RWPE2 (cell line): ENCODE results near the gene MOG.
A peak's percentile ranks its signal among the peaks of the same experiment; 100 is the strongest.

Experiments used
- ATAC-seq: fragments of 200-7000 bp; cut with Tn5 transposase; 3 replicates; pipeline ENCODE4 v1.9.1; 2021; ENCODE audit warnings: low read depth
- DNase-seq: peaks from one replicate; pipeline ENCODE4 v3.0.0-alpha.2; 2020; ENCODE audit warnings: low spot score
- H3K27ac ChIP-seq: fragments of 450-650 bp; 2 replicates; pipeline ENCODE4 v1.5.1; 2017; ENCODE audit warnings: mild to moderate bottlenecking; ENCODE audit not compliant: poor library complexity, severe bottlenecking
- H3K27me3 ChIP-seq: fragments of 250-450 bp; sonication (Bioruptor Pico); 2 replicates; pipeline ENCODE4 v1.5.1; 2021; ENCODE audit warnings: mild to moderate bottlenecking, moderate library complexity; ENCODE audit not compliant: insufficient read depth, poor library complexity, severe bottlenecking
- H3K36me3 ChIP-seq: fragments of 250-450 bp; sonication (Bioruptor Pico); 2 replicates; pipeline ENCODE4 v1.5.1; 2020; ENCODE audit warnings: low read depth, mild to moderate bottlenecking, moderate library complexity
- H3K4me1 ChIP-seq: fragments of 250-450 bp; sonication (Bioruptor Pico); 2 replicates; pipeline ENCODE4 v1.5.1; 2021; ENCODE audit warnings: mild to moderate bottlenecking, moderate library complexity; ENCODE audit not compliant: insufficient read depth, poor library complexity, severe bottlenecking
- H3K4me3 ChIP-seq: fragments of 250-450 bp; sonication (Bioruptor Pico); 2 replicates; pipeline ENCODE4 v1.5.1; 2021; ENCODE audit warnings: mild to moderate bottlenecking, moderate library complexity; ENCODE audit not compliant: severe bottlenecking
- H3K9me3 ChIP-seq: fragments of 250-450 bp; sonication (Bioruptor Pico); 2 replicates; pipeline ENCODE4 v1.5.1; 2021; ENCODE audit warnings: mild to moderate bottlenecking, moderate library complexity; ENCODE audit not compliant: severe bottlenecking
- TF ChIP-seq, protein P1 (sequence below): fragments of 450-650 bp; IDR thresholded peaks from one replicate; pipeline ENCODE4 v1.5.1; 2017; ENCODE audit warnings: mild to moderate bottlenecking, moderate library complexity; ENCODE audit not compliant: poor library complexity, severe bottlenecking

MOG gene

GRCh38 chr6:29673161-29673560, 16.3 kb downstream of the MOG start:
- no peak overlapping the region for H3K4me3 ChIP-seq
- TF ChIP-seq, protein P1, sequence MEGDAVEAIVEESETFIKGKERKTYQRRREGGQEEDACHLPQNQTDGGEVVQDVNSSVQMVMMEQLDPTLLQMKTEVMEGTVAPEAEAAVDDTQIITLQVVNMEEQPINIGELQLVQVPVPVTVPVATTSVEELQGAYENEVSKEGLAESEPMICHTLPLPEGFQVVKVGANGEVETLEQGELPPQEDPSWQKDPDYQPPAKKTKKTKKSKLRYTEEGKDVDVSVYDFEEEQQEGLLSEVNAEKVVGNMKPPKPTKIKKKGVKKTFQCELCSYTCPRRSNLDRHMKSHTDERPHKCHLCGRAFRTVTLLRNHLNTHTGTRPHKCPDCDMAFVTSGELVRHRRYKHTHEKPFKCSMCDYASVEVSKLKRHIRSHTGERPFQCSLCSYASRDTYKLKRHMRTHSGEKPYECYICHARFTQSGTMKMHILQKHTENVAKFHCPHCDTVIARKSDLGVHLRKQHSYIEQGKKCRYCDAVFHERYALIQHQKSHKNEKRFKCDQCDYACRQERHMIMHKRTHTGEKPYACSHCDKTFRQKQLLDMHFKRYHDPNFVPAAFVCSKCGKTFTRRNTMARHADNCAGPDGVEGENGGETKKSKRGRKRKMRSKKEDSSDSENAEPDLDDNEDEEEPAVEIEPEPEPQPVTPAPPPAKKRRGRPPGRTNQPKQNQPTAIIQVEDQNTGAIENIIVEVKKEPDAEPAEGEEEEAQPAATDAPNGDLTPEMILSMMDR, result no peak
- no peak for DNase-seq
- H3K27ac ChIP-seq, result no peak overlapping the region
- no peaks in the 10 kb centered on the region for H3K9me3 ChIP-seq
- ATAC-seq, result no peak
- H3K4me1 ChIP-seq, result peaks cover 23% of the 10 kb centered on the region
- H3K36me3 ChIP-seq, result peaks cover 44% of the 10 kb centered on the region
- no peaks in the 10 kb centered on the region for H3K27me3 ChIP-seq

GRCh38 chr6:29674008-29674407, 17.1 kb downstream of the MOG start:
- no peak for DNase-seq
- TF ChIP-seq, protein P1, result no peak
- H3K4me1 ChIP-seq, result peaks cover 31% of the 10 kb centered on the region
- H3K27ac ChIP-seq, result no peak overlapping the region
- no peak for ATAC-seq
- no peaks in the 10 kb centered on the region for H3K9me3 ChIP-seq
- no peak overlapping the region for H3K4me3 ChIP-seq
- peaks cover 51% of the 10 kb centered on the region for H3K36me3 ChIP-seq
- no peaks in the 10 kb centered on the region for H3K27me3 ChIP-seq

DNA sequence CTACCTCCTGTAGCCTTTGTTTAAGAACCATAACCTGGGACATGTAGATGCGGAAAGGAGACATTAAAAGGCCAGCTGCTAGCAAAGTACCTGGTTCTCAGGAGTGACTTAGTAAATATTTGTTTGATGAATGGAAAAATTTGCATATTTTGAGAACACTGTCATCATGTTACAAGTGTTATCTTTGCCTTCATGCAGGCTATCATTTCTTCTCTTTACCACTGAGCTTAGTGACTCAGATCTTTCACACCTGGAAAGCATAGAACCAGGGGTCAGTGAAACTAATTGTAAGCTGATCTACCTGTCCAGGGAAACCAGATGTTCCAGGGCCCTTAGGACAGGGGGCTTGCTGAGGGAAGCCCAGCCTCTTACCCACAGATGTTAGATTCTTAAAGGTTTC, 18.7 kb downstream of the MOG start:
- Histone ChIP-seq H3K27ac (peak overlapping the region; percentile 95), H3K9me3 (no peaks in the 10 kb centered on the region), H3K36me3 (peaks cover 57% of the 10 kb centered on the region), H3K4me3 (no peak overlapping the region), H3K27me3 (no peaks in the 10 kb centered on the region), H3K4me1 (peaks cover 41% of the 10 kb centered on the region)
- TF ChIP-seq, protein P1, result no peak
- no peak for DNase-seq
- no peak for ATAC-seq

DNA sequence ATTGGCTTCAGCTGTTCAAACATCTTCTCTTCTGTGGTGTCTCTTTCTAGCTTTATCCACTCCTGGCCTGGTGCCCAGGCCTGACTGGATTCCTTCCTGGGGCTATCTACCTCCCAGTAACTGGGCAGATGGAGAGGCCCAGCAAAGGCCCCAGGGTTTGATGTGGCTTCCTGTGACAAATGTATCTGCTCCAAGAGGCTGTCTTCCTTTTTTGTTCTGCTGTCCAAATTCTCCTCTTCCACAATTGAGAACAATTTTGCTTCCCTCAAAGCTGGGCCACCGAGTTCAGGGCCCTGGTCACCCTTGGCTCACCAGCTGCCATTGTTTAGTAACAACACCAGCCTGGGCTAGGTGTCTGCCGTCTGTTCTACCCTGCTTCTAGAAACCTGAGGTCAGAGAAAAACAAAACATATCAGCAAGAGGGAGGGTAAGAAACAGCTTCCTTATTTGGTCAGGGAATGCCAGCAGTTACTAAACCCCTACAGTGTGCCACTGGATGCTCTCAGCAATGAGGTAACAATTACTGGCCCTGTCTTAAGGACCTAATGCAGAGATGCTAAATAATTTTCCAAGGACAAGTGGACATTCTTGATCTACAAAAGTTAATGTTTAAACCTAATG, 20.2 kb downstream of the MOG start:
- Histone ChIP-seq H3K36me3 (peaks cover 46% of the 10 kb centered on the region), H3K27ac (peak overlapping the region; percentile 95), H3K9me3 (no peaks in the 10 kb centered on the region), H3K27me3 (no peaks in the 10 kb centered on the region), H3K4me1 (peaks cover 41% of the 10 kb centered on the region), H3K4me3 (no peak overlapping the region)
- DNase-seq (no peak), ATAC-seq (peak; percentile 60)
- TF ChIP-seq, protein P1, result no peak

- Histone ChIP-seq H3K9me3 (no peaks in the 10 kb centered on the region), H3K27me3 (no peaks in the 10 kb centered on the region), H3K27ac (peak overlapping the region; percentile 95), H3K4me3 (peak overlapping the region; percentile 58), H3K4me1 (peaks cover 41% of the 10 kb centered on the region), H3K36me3 (peaks cover 37% of the 10 kb centered on the region)
- DNase-seq (no peak), ATAC-seq (peak; percentile 85)
- TF ChIP-seq, protein P1, result no peak
These were observed 21.2 kb downstream of the MOG start for GRCh38 chr6:29678114-29678513.
